Activated naive CD8-positive, alpha-beta T cell treated with anti-CD3 and anti-CD28 coated beads, Interleukin-2, amount 10 ng/mL, durations not matched to agents 7 days and 5 days (primary cell): Measurements from ENCODE around the gene TNFRSF1B. TPM values are rescaled to one million over a fixed set of nuclear protein-coding genes. Genes with fewer than 3 reads are reported as not detected.

ENCODE experiments used
- ATAC-seq: fragments of 150-1000 bp; cut with Tn5 transposase; one replicate; pipeline ENCODE4 v1.10.0; 2021; ENCODE audit warnings: low read depth, moderate library complexity
- POLR2A ChIA-PET: fragments of 350-600 bp; sonication (Branson Sonifier 250); formaldehyde crosslinking; loops from one replicate; lab custom pipeline; 2021; ENCODE audit warnings: antibody characterized with exemption; lab: Charles Lee
- DNase-seq: peaks from one replicate; pipeline ENCODE4 v3.0.0; 2021
- H3K27ac Mint-ChIP-seq: one replicate; pipeline ENCODE4 v1.8.0; 2022; ENCODE audit warnings: mild to moderate bottlenecking, mixed read lengths
- H3K27me3 Mint-ChIP-seq: one replicate; pipeline ENCODE4 v1.8.0; 2022; ENCODE audit warnings: mild to moderate bottlenecking, moderate library complexity, mixed read lengths
- H3K36me3 Mint-ChIP-seq: one replicate; pipeline ENCODE4 v1.8.0; 2021; ENCODE audit warnings: mild to moderate bottlenecking, mixed read lengths
- H3K4me1 Mint-ChIP-seq: one replicate; pipeline ENCODE4 v1.8.0; 2021; ENCODE audit warnings: mixed read lengths
- H3K4me3 Mint-ChIP-seq: one replicate; pipeline ENCODE4 v1.8.0; 2022; ENCODE audit warnings: mild to moderate bottlenecking, moderate library complexity, mixed read lengths
- H3K9me3 Mint-ChIP-seq: one replicate; pipeline ENCODE4 v1.8.0; 2021; ENCODE audit warnings: mixed read lengths
- total RNA-seq, 2 experiments: library from RNA; stranded (reverse); gene quantifications; one replicate each; pipeline ENCODE4 v1.2.3, GENCODE V29; 2021

The TNFRSF1B gene
- total RNA-seq, 2 experiments from 2014 or later = 215 to 246 TPM

- Mint-ChIP-seq H3K4me1 (peaks cover 43% of the 10 kb centered on the region), H3K36me3 (peaks cover 40% of the 10 kb centered on the region), H3K9me3 (no peaks in the 10 kb centered on the region), H3K27me3 (no peaks in the 10 kb centered on the region), H3K27ac (peak overlapping the region; percentile 25), H3K4me3 (no peak overlapping the region)
- POLR2A ChIA-PET = interaction anchor here (0.9 kb wide), 1 partner anchor 67 kb away, joined by 3 read pairs; no protein-coding TSS in a partner anchor
- ATAC-seq (no peak), DNase-seq (no peak)
These were observed 30.7 kb downstream of the TNFRSF1B start for GRCh38 chr1:12197483-12197880.

GRCh38 chr1:12200208-12200607 is 33.4 kb downstream of the TNFRSF1B start:
- H3K27ac Mint-ChIP-seq = no peak overlapping the region
- POLR2A ChIA-PET = interaction anchor here (1.3 kb wide), 1 partner anchor 56 kb away, joined by 3 read pairs; no protein-coding TSS in a partner anchor
- H3K27me3 Mint-ChIP-seq = no peaks in the 10 kb centered on the region
- no peak overlapping the region for H3K4me3 Mint-ChIP-seq
- H3K9me3 Mint-ChIP-seq = no peaks in the 10 kb centered on the region
- no peak for DNase-seq
- H3K36me3 Mint-ChIP-seq = peaks cover 35% of the 10 kb centered on the region
- peaks cover 40% of the 10 kb centered on the region for H3K4me1 Mint-ChIP-seq
- ATAC-seq = no peak

GRCh38 chr1:12201352-12202189 is 34.8 kb downstream of the TNFRSF1B start:
- DNase-seq (no peak), ATAC-seq (peak; percentile 5)
- H3K4me3 Mint-ChIP-seq = no peak overlapping the region
- peaks cover 35% of the 10 kb centered on the region for H3K36me3 Mint-ChIP-seq
- POLR2A ChIA-PET = interaction anchor here (0.5 to 1.2 kb wide), 2 partner anchors 40 to 69 kb away, joined by 3 read pairs; no protein-coding TSS in a partner anchor
- H3K27me3 Mint-ChIP-seq = no peaks in the 10 kb centered on the region
- H3K9me3 Mint-ChIP-seq = no peaks in the 10 kb centered on the region
- peak overlapping the region; percentile 32 for H3K27ac Mint-ChIP-seq
- peaks cover 38% of the 10 kb centered on the region for H3K4me1 Mint-ChIP-seq

- Mint-ChIP-seq H3K4me3 (no peak overlapping the region), H3K9me3 (no peaks in the 10 kb centered on the region), H3K36me3 (peaks cover 32% of the 10 kb centered on the region), H3K27ac (peak overlapping the region; percentile 68), H3K27me3 (no peaks in the 10 kb centered on the region), H3K4me1 (peaks cover 37% of the 10 kb centered on the region)
- ATAC-seq = no peak
- no peak for DNase-seq
- POLR2A ChIA-PET = interaction anchor here (0.5 to 1.4 kb wide), 3 partner anchors 40 to 76 kb away, joined by 3 to 4 read pairs (median 3); no protein-coding TSS in a partner anchor
These were observed 35.4 kb downstream of the TNFRSF1B start for GRCh38 chr1:12202190-12202497.

GRCh38 chr1:12202577-12202976 is 35.8 kb downstream of the TNFRSF1B start:
- Mint-ChIP-seq H3K27ac (peak overlapping the region; percentile 68), H3K27me3 (no peaks in the 10 kb centered on the region), H3K4me3 (no peak overlapping the region), H3K36me3 (peaks cover 32% of the 10 kb centered on the region), H3K4me1 (peaks cover 37% of the 10 kb centered on the region), H3K9me3 (no peaks in the 10 kb centered on the region)
- ATAC-seq = no peak
- POLR2A ChIA-PET = interaction anchor here (0.5 to 1.4 kb wide), 5 partner anchors 25 to 76 kb away, joined by 3 to 4 read pairs (median 3); no protein-coding TSS in a partner anchor
- no peak for DNase-seq

- Mint-ChIP-seq H3K9me3 (no peaks in the 10 kb centered on the region), H3K4me3 (no peak overlapping the region), H3K27me3 (no peaks in the 10 kb centered on the region), H3K4me1 (peaks cover 41% of the 10 kb centered on the region), H3K36me3 (peaks cover 34% of the 10 kb centered on the region), H3K27ac (peak overlapping the region; percentile 78)
- DNase-seq (no peak), ATAC-seq (no peak)
- POLR2A ChIA-PET = interaction anchor here (0.9 to 1.4 kb wide), 4 partner anchors 26 to 77 kb away, joined by 3 to 5 read pairs (median 4); no protein-coding TSS in a partner anchor
These were observed 36.6 kb downstream of the TNFRSF1B start for GRCh38 chr1:12203216-12204007.

GRCh38 chr1:12204140-12204539 is 37.3 kb downstream of the TNFRSF1B start:
- POLR2A ChIA-PET = interaction anchor here (0.5 to 1.1 kb wide), 2 partner anchors 68 to 70 kb away, joined by 4 to 5 read pairs; no protein-coding TSS in a partner anchor
- peaks cover 37% of the 10 kb centered on the region for H3K36me3 Mint-ChIP-seq
- no peaks in the 10 kb centered on the region for H3K27me3 Mint-ChIP-seq
- no peak for DNase-seq
- peaks cover 49% of the 10 kb centered on the region for H3K4me1 Mint-ChIP-seq
- H3K27ac Mint-ChIP-seq = peak overlapping the region; percentile 78
- peak overlapping the region; percentile 42 for H3K4me3 Mint-ChIP-seq
- H3K9me3 Mint-ChIP-seq = no peaks in the 10 kb centered on the region
- peak; percentile 51 for ATAC-seq

GRCh38 chr1:12204754-12205658 is 38.2 kb downstream of the TNFRSF1B start:
- Mint-ChIP-seq H3K4me3 (no peak overlapping the region), H3K36me3 (peaks cover 37% of the 10 kb centered on the region), H3K4me1 (peaks cover 54% of the 10 kb centered on the region), H3K27ac (peak overlapping the region; percentile 78), H3K9me3 (no peaks in the 10 kb centered on the region), H3K27me3 (no peaks in the 10 kb centered on the region)
- ATAC-seq = no peak
- POLR2A ChIA-PET = interaction anchor here (0.5 to 2.0 kb wide), 2 partner anchors 71 to 80 kb away, joined by 4 to 7 read pairs; no protein-coding TSS in a partner anchor
- DNase-seq = no peak

- Mint-ChIP-seq H3K36me3 (peaks cover 37% of the 10 kb centered on the region), H3K27me3 (no peaks in the 10 kb centered on the region), H3K9me3 (no peaks in the 10 kb centered on the region), H3K27ac (peak overlapping the region; percentile 71), H3K4me1 (peaks cover 58% of the 10 kb centered on the region), H3K4me3 (no peak overlapping the region)
- no peak for ATAC-seq
- no peak for DNase-seq
- POLR2A ChIA-PET = interaction anchor here (1.1 to 2.0 kb wide), 2 partner anchors 29 to 82 kb away, joined by 3 to 7 read pairs; no protein-coding TSS in a partner anchor
These were observed 39.4 kb downstream of the TNFRSF1B start for GRCh38 chr1:12206238-12206637.

GRCh38 chr1:12206792-12207424 is 40.1 kb downstream of the TNFRSF1B start:
- POLR2A ChIA-PET = interaction anchor here (1.1 to 2.0 kb wide), 3 partner anchors 29 to 82 kb away, joined by 3 to 7 read pairs (median 4); no protein-coding TSS in a partner anchor
- ATAC-seq (no peak), DNase-seq (no peak)
- H3K27ac Mint-ChIP-seq = peak overlapping the region; percentile 64
- no peak overlapping the region for H3K4me3 Mint-ChIP-seq
- H3K27me3 Mint-ChIP-seq = no peaks in the 10 kb centered on the region
- peaks cover 54% of the 10 kb centered on the region for H3K4me1 Mint-ChIP-seq
- peaks cover 36% of the 10 kb centered on the region for H3K36me3 Mint-ChIP-seq
- H3K9me3 Mint-ChIP-seq = no peaks in the 10 kb centered on the region

- H3K36me3 Mint-ChIP-seq = peaks cover 29% of the 10 kb centered on the region
- POLR2A ChIA-PET = interaction anchor here (3.7 kb wide), 1 partner anchor 83 kb away, joined by 29 read pairs; no protein-coding TSS in a partner anchor
- no peak for DNase-seq
- ATAC-seq = no peak
- no peaks in the 10 kb centered on the region for H3K27me3 Mint-ChIP-seq
- H3K4me1 Mint-ChIP-seq = peaks cover 46% of the 10 kb centered on the region
- H3K4me3 Mint-ChIP-seq = no peak overlapping the region
- peak overlapping the region; percentile 74 for H3K27ac Mint-ChIP-seq
- no peaks in the 10 kb centered on the region for H3K9me3 Mint-ChIP-seq
These were observed 41.5 kb downstream of the TNFRSF1B start for GRCh38 chr1:12208271-12208670.
